HepG2 (cell line): ENCODE data around the gene LAMB4. TPM values are rescaled to one million over a fixed set of nuclear protein-coding genes. Genes with fewer than 3 reads are reported as not detected.

ENCODE experiments used
- CEBPB ChIP-seq: IDR thresholded peaks from 2 replicates; pipeline ENCODE4 v1.6.1; 2011; ENCODE audit warnings: low read depth, low read length, improper control_type of control experiment, borderline replicate concordance
- HDAC1 ChIP-seq: sonication (generic); formaldehyde crosslinking; IDR thresholded peaks from 2 replicates; pipeline ENCODE4 v1.5.1; 2020; ENCODE audit warnings: mild to moderate bottlenecking, missing genetic modification reagents
- HOXA5 ChIP-seq: sonication (generic); formaldehyde crosslinking; IDR thresholded peaks from 2 replicates; pipeline ENCODE4 v1.4.0; 2020; ENCODE audit warnings: missing genetic modification reagents
- NCOR1 ChIP-seq: fragments of 200-600 bp; sonication (generic); IDR thresholded peaks from 2 replicates; pipeline ENCODE4 v1.7.0; 2017; ENCODE audit warnings: antibody characterized with exemption, low read length, borderline replicate concordance
- PLRG1 ChIP-seq: fragments of 450-650 bp; conservative IDR thresholded peaks from 2 replicates; pipeline ENCODE4 v1.6.1; 2016
- REL ChIP-seq: sonication (generic); formaldehyde crosslinking; conservative IDR thresholded peaks from 2 replicates; pipeline ENCODE4 v1.8.0; 2022; ENCODE audit warnings: mild to moderate bottlenecking, missing genetic modification reagents, moderate library complexity
- SIX1 ChIP-seq: sonication (generic); formaldehyde crosslinking; IDR thresholded peaks from 2 replicates; pipeline ENCODE4 v1.4.0; 2020; ENCODE audit warnings: missing genetic modification reagents, borderline replicate concordance
- TGIF2 ChIP-seq: IDR thresholded peaks from 2 replicates; pipeline ENCODE4 v1.6.1; 2016; ENCODE audit warnings: control low read depth, missing compliant biosample characterization
- ZFP90 ChIP-seq: sonication (generic); formaldehyde crosslinking; IDR thresholded peaks from 2 replicates; pipeline ENCODE4 v1.8.0; 2022; ENCODE audit warnings: missing genetic modification reagents, mild to moderate bottlenecking, inconsistent platforms, borderline replicate concordance
- ZNF10 ChIP-seq: sonication (generic); formaldehyde crosslinking; IDR thresholded peaks from 2 replicates; pipeline ENCODE4 v1.4.0; 2020; ENCODE audit warnings: mild to moderate bottlenecking, low read depth, missing genetic modification reagents, borderline replicate concordance
- ZNF33A ChIP-seq: sonication (generic); formaldehyde crosslinking; IDR thresholded peaks from 2 replicates; pipeline ENCODE4 v1.5.1; 2020; ENCODE audit warnings: missing genetic modification reagents, mild to moderate bottlenecking, moderate library complexity, borderline replicate concordance
- ZNF446 ChIP-seq: sonication (generic); formaldehyde crosslinking; IDR thresholded peaks from 2 replicates; pipeline ENCODE4 v1.5.0; 2020; ENCODE audit warnings: mild to moderate bottlenecking, missing genetic modification reagents
- ZNF570 ChIP-seq: sonication (generic); formaldehyde crosslinking; IDR thresholded peaks from 2 replicates; pipeline ENCODE4 v1.4.0; 2020; ENCODE audit warnings: mild to moderate bottlenecking, missing genetic modification reagents, borderline replicate concordance
- ZNF788 ChIP-seq: sonication (generic); formaldehyde crosslinking; IDR thresholded peaks from 2 replicates; pipeline ENCODE4 v1.5.0; 2020; ENCODE audit warnings: mild to moderate bottlenecking, missing genetic modification reagents, borderline replicate concordance
- ZNF879 ChIP-seq: sonication (generic); formaldehyde crosslinking; IDR thresholded peaks from 2 replicates; pipeline ENCODE4 v1.8.1; 2023; ENCODE audit warnings: missing genetic modification reagents
- polyA plus RNA-seq, 8 experiments: library from polyadenylated mRNA; depleted of rRNA in 3 of 8; stranded (reverse) in 7 of 8; unstranded in 1 of 8; fragments of >200 nt; fragmentation: Illumina TruSeq in 4 of 8; extraction: Trizol in 4 of 8; gene quantifications; 2 replicates each; pipeline versions ENCODE4 v1.2.1 to v1.2.3, GENCODE V29; 2011 to 2016; ENCODE audit warnings: low read depth in 4 of 8, missing spikeins in 1 of 8, mixed read lengths in 1 of 8; ENCODE audit not compliant: insufficient read depth in 1 of 8
- total RNA-seq, 5 experiments: library from RNA; depleted of rRNA; stranded (reverse); fragments of >200 nt; fragmentation: Illumina TruSeq; extraction: Trizol; gene quantifications; 2 replicates each; pipeline ENCODE4 v1.2.3, GENCODE V29; 2016; ENCODE audit warnings: low read depth in 1 of 5
- TF ChIP-seq, protein P1 (sequence below): IDR thresholded peaks from 2 replicates; pipeline ENCODE4 v1.6.1; 2016; ENCODE audit warnings: missing biosample characterization, missing genetic modification reagents, low read depth
- TF ChIP-seq, protein P2 (sequence below): sonication (generic); formaldehyde crosslinking; IDR thresholded peaks from 2 replicates; pipeline ENCODE4 v1.9.0; 2021; ENCODE audit warnings: missing genetic modification reagents, mild to moderate bottlenecking, borderline replicate concordance
- TF ChIP-seq, protein P3 (sequence below): sonication (generic); formaldehyde crosslinking; IDR thresholded peaks from 2 replicates; pipeline ENCODE4 v1.4.0; 2020; ENCODE audit warnings: low read depth, mild to moderate bottlenecking, missing genetic modification reagents
- TF ChIP-seq, protein P4 (sequence below): IDR thresholded peaks from 2 replicates; pipeline ENCODE4 v1.6.1; 2018; ENCODE audit warnings: missing genetic modification reagents, mild to moderate bottlenecking, missing compliant biosample characterization

The LAMB4 gene
- total and polyA plus RNA-seq, 2 of the 13 experiments (the other 11 are each of a cell fraction or from before 2014, with no cell fraction given) = 0.05 TPM; not detected in 1

DNA sequence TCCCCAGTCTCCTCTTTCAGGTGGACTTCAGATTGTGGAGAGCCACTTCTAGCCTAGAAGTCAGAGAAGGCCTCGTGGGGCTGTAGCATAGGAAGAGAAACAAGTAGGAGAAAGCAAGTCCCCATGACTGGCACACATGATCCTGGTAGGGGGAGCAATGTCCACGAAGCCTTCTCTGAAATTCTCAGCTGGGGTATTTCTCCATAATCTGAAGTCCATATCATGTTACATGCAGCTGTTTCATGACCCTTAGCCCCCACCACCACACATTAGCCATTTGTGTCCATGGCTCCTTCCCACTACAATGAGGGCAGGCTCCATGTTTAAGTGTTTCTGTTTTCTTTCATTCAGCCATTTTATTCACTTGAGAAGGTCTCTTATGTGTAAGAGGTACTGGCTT, 43.2 kb downstream of the LAMB4 start (continued):
- TF ChIP-seq, protein P1, sequence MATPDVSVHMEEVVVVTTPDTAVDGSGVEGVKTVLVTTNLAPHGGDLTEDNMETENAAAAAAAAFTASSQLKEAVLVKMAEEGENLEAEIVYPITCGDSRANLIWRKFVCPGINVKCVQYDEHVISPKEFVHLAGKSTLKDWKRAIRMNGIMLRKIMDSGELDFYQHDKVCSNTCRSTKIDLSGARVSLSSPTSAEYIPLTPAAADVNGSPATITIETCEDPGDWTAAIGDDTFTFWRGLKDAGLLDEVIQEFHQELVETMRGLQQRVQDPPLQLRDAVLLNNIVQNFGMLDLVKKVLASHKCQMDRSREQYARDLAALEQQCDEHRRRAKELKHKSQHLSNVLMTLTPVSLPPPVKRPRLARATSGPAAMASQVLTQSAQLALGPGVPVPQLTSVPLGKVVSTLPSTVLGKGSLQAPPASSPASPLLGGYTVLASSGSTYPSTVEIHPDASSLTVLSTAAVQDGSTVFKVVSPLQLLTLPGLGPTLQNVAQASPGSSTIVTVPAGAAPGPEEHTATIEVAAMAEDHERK (CRISPR knock-in tag) = no peak
- TF ChIP-seq HDAC1 (CRISPR knock-in tag) (no peak), SIX1 (peak; percentile 73; the same call in 1 of the 2 replicates), ZNF446 (CRISPR knock-in tag) (no peak), ZNF879 (CRISPR knock-in tag) (no peak), TGIF2 (CRISPR knock-in tag) (no peak), HOXA5 (CRISPR knock-in tag) (no peak), ZNF788 (CRISPR knock-in tag) (no peak), ZFP90 (CRISPR knock-in tag) (no peak), ZNF570 (no peak), PLRG1 (no peak), ZNF33A (CRISPR knock-in tag) (no peak), NCOR1 (0 out of 2 replicates have a peak, but pooled peaks have one; percentile 56), REL (CRISPR knock-in tag) (no peak), CEBPB (0 out of 2 replicates have a peak, but pooled peaks have one; percentile 20), ZNF10 (no peak)
- TF ChIP-seq, protein P2, sequence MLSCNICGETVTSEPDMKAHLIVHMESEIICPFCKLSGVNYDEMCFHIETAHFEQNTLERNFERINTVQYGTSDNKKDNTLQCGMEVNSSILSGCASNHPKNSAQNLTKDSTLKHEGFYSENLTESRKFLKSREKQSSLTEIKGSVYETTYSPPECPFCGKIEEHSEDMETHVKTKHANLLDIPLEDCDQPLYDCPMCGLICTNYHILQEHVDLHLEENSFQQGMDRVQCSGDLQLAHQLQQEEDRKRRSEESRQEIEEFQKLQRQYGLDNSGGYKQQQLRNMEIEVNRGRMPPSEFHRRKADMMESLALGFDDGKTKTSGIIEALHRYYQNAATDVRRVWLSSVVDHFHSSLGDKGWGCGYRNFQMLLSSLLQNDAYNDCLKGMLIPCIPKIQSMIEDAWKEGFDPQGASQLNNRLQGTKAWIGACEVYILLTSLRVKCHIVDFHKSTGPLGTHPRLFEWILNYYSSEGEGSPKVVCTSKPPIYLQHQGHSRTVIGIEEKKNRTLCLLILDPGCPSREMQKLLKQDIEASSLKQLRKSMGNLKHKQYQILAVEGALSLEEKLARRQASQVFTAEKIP (CRISPR knock-in tag) = no peak
- TF ChIP-seq, protein P3, sequence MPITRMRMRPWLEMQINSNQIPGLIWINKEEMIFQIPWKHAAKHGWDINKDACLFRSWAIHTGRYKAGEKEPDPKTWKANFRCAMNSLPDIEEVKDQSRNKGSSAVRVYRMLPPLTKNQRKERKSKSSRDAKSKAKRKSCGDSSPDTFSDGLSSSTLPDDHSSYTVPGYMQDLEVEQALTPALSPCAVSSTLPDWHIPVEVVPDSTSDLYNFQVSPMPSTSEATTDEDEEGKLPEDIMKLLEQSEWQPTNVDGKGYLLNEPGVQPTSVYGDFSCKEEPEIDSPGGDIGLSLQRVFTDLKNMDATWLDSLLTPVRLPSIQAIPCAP (CRISPR knock-in tag) = no peak
- TF ChIP-seq, protein P4, sequence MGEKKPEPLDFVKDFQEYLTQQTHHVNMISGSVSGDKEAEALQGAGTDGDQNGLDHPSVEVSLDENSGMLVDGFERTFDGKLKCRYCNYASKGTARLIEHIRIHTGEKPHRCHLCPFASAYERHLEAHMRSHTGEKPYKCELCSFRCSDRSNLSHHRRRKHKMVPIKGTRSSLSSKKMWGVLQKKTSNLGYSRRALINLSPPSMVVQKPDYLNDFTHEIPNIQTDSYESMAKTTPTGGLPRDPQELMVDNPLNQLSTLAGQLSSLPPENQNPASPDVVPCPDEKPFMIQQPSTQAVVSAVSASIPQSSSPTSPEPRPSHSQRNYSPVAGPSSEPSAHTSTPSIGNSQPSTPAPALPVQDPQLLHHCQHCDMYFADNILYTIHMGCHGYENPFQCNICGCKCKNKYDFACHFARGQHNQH = no peak
- TF ChIP-seq, all 625 proteins: peak for 9
